H1 (cell line): ENCODE measurements around the gene HLA-F. TPM values are rescaled to one million over a fixed set of nuclear protein-coding genes. Genes with fewer than 3 reads are reported as not detected.

Experiments used
- CTCF ChIA-PET: fragments of 300-600 bp; sonication (Branson Sonifier 250); formaldehyde crosslinking; loops from one replicate; lab custom pipeline; 2021; ENCODE audit not compliant: partially characterized antibody; lab: Charles Lee
- POLR2A ChIA-PET: fragments of 300-600 bp; sonication (Branson Sonifier 250); formaldehyde crosslinking; loops from one replicate; lab custom pipeline; 2021; ENCODE audit warnings: inconsistent platforms; ENCODE audit not compliant: partially characterized antibody; lab: Charles Lee
- DNase-seq, 2 experiments: peaks; one replicate each; pipeline versions ENCODE4 v3.0.0 to v3.0.0-alpha.2; 2010 to 2022; ENCODE audit warnings: low spot score in 2 of 2, low read depth in 1 of 2, mixed read lengths in 1 of 2
- FAIRE-seq: peaks from 2 replicates; lab custom pipeline; 2011; peaks lifted over from hg19 to GRCh38; lab: Jason Lieb, UNC
- H2AFZ ChIP-seq: 2 replicates; pipeline ENCODE4 v1.8.1; 2012; ENCODE audit warnings: low read length, inconsistent platforms
- H2AK5ac ChIP-seq: 2 replicates; pipeline ENCODE4 v1.6.1; 2013; ENCODE audit warnings: low read depth, low read length
- H2BK120ac ChIP-seq: replicated peaks from 2 replicates; pipeline ENCODE3; 2013; ENCODE audit warnings: low read depth, low read length, inconsistent platforms
- H2BK12ac ChIP-seq: 2 replicates; pipeline ENCODE4 v1.6.1; 2013; ENCODE audit warnings: low read depth, low read length
- H2BK15ac ChIP-seq: 2 replicates; pipeline ENCODE4 v1.6.1; 2013; ENCODE audit warnings: low read length
- H2BK20ac ChIP-seq: 2 replicates; pipeline ENCODE4 v1.6.1; 2013; ENCODE audit warnings: low read length
- H2BK5ac ChIP-seq: 2 replicates; pipeline ENCODE4 v1.6.1; 2013; ENCODE audit warnings: low read depth, low read length
- H3K14ac ChIP-seq: 2 replicates; pipeline ENCODE4 v1.6.1; 2013; ENCODE audit warnings: inconsistent platforms; ENCODE audit not compliant: insufficient read length
- H3K18ac ChIP-seq: 2 replicates; pipeline ENCODE4 v1.6.1; 2013; ENCODE audit warnings: low read length; ENCODE audit errors: extremely low read depth
- H3K23ac ChIP-seq: 2 replicates; pipeline ENCODE4 v1.6.1; 2013; ENCODE audit warnings: inconsistent platforms; ENCODE audit not compliant: insufficient read length
- H3K23me2 ChIP-seq: 2 replicates; pipeline ENCODE4 v1.6.1; 2013; ENCODE audit warnings: low read depth, low read length
- H3K27ac ChIP-seq: 2 replicates; pipeline ENCODE4 v1.6.1; 2011; ENCODE audit warnings: low read depth, low read length, inconsistent platforms
- H3K27me3 ChIP-seq, 4 experiments: replicated peaks in 1 of 4; 1 replicate in 1 of 4; 2 replicates in 3 of 4; pipeline versions ENCODE4 v1.6.1 to v1.8.1; 2011 to 2013; ENCODE audit warnings: low read length in 3 of 4, mild to moderate bottlenecking in 3 of 4, inconsistent platforms in 2 of 4, mixed read lengths in 2 of 4, moderate library complexity in 1 of 4; ENCODE audit not compliant: control insufficient read depth in 3 of 4, insufficient read depth in 3 of 4; ENCODE audit errors: extremely low read depth in 1 of 4
- H3K36me3 ChIP-seq, 4 experiments: 2 replicates each; pipeline versions ENCODE4 v1.6.1 to v1.8.1; 2011 to 2013; ENCODE audit warnings: mild to moderate bottlenecking in 4 of 4, low read length in 3 of 4, moderate library complexity in 2 of 4, control low read depth in 1 of 4, inconsistent platforms in 1 of 4; ENCODE audit not compliant: insufficient read depth in 4 of 4, control insufficient read depth in 2 of 4
- H3K4ac ChIP-seq: replicated peaks from 2 replicates; pipeline ENCODE3; 2013; ENCODE audit warnings: low read length, low read depth, mixed read lengths, inconsistent platforms; ENCODE audit not compliant: insufficient read length
- H3K4me1 ChIP-seq, 4 experiments: replicated peaks in 1 of 4; 1 replicate in 1 of 4; 2 replicates in 3 of 4; pipeline versions ENCODE4 v1.6.1 to v1.8.1; 2011 to 2013; ENCODE audit warnings: low read length in 3 of 4, inconsistent platforms in 2 of 4, mixed read lengths in 1 of 4; ENCODE audit not compliant: insufficient read depth in 4 of 4, control insufficient read depth in 3 of 4
- H3K4me2 ChIP-seq, 2 experiments: 2 replicates each; pipeline versions ENCODE4 v1.6.1 to v1.8.1; 2011 to 2013; ENCODE audit warnings: low read depth in 2 of 2, low read length in 2 of 2, control low read depth in 1 of 2, inconsistent platforms in 1 of 2, mild to moderate bottlenecking in 1 of 2; ENCODE audit not compliant: insufficient read depth in 1 of 2
- H3K4me3 ChIP-seq, 4 experiments: fragments of 200-600, 300-600 bp in 1 of 4; sonication (generic), shearing (Covaris generic), sonication (Bioruptor Twin) in 1 of 4; 2 replicates each; pipeline versions ENCODE4 v1.5.1 to v1.8.1; 2011 to 2016; ENCODE audit warnings: low read length in 4 of 4, low read depth in 3 of 4, control low read depth in 2 of 4, inconsistent platforms in 2 of 4, mild to moderate bottlenecking in 2 of 4, mixed read lengths in 1 of 4, moderate library complexity in 1 of 4; ENCODE audit not compliant: insufficient read depth in 2 of 4; ENCODE audit errors: extremely low read depth in 1 of 4
- H3K56ac ChIP-seq: replicated peaks from 2 replicates; pipeline ENCODE3; 2013; ENCODE audit warnings: low read depth, mild to moderate bottlenecking, mixed read lengths, low read length, inconsistent platforms; ENCODE audit not compliant: insufficient read length
- H3K79me1 ChIP-seq: 2 replicates; pipeline ENCODE4 v1.6.1; 2013; ENCODE audit warnings: low read depth, low read length, control low read depth
- H3K79me2 ChIP-seq, 2 experiments: 2 replicates each; pipeline versions ENCODE4 v1.6.1 to v1.8.1; 2012 to 2013; ENCODE audit warnings: low read length in 2 of 2, mild to moderate bottlenecking in 2 of 2, inconsistent platforms in 1 of 2; ENCODE audit not compliant: insufficient read depth in 2 of 2, control insufficient read depth in 1 of 2
- H3K9ac ChIP-seq, 4 experiments: replicated peaks in 1 of 4; 1 replicate in 1 of 4; 2 replicates in 3 of 4; pipeline versions ENCODE4 v1.6.1 to v1.8.1; 2011 to 2013; ENCODE audit warnings: low read depth in 3 of 4, low read length in 3 of 4, control low read depth in 2 of 4, mild to moderate bottlenecking in 2 of 4, moderate library complexity in 2 of 4, inconsistent platforms in 1 of 4; ENCODE audit errors: extremely low read depth in 1 of 4
- H3K9me3 ChIP-seq, 2 experiments: 2 replicates each; pipeline versions ENCODE4 v1.6.1 to v1.8.1; 2012 to 2013; ENCODE audit warnings: mild to moderate bottlenecking in 2 of 2, moderate library complexity in 2 of 2, control low read depth in 1 of 2, inconsistent platforms in 1 of 2, low read depth in 1 of 2, low read length in 1 of 2, mixed read lengths in 1 of 2; ENCODE audit not compliant: insufficient read depth in 2 of 2
- H4K20me1 ChIP-seq, 2 experiments: replicated peaks in 1 of 2; 2 replicates each; pipeline versions ENCODE3 to v1.8.1; 2011 to 2013; ENCODE audit warnings: inconsistent platforms in 2 of 2, low read length in 2 of 2, mild to moderate bottlenecking in 1 of 2; ENCODE audit not compliant: insufficient read depth in 2 of 2, control insufficient read depth in 1 of 2
- H4K5ac ChIP-seq: 2 replicates; pipeline ENCODE4 v1.6.1; 2013; ENCODE audit warnings: low read length, low read depth, mixed read lengths, inconsistent platforms; ENCODE audit not compliant: insufficient read length
- H4K8ac ChIP-seq: 2 replicates; pipeline ENCODE4 v1.8.0; 2013; ENCODE audit warnings: mild to moderate bottlenecking, moderate library complexity, low read length, inconsistent platforms; ENCODE audit not compliant: insufficient read depth; ENCODE audit errors: extremely low read depth
- H4K91ac ChIP-seq: replicated peaks from 2 replicates; pipeline ENCODE3; 2013; ENCODE audit warnings: low read length, mixed read lengths, inconsistent platforms; ENCODE audit not compliant: insufficient read length
- WGBS, 2 experiments: shearing (Covaris generic) in 1 of 2; methylation state at CpG; one replicate each; pipeline versions ENCODE4 v1.1.6 to v1.1.7; 2013 to 2015; ENCODE audit warnings: low lambda C conversion rate in 2 of 2, mixed read lengths in 2 of 2, inconsistent platforms in 1 of 2, low coverage in 1 of 2, missing lambda C conversion rate in 1 of 2; ENCODE audit not compliant: insufficient replicate concordance in 2 of 2, insufficient coverage in 1 of 2, insufficient read length in 1 of 2; ENCODE audit errors: extremely low coverage in 1 of 2, missing lambda C conversion rate in 1 of 2; 5-methylcytosine and 5-hydroxymethylcytosine counted together
- polyA plus RNA-seq, 7 experiments: library from polyadenylated mRNA; depleted of rRNA in 3 of 7; stranded (reverse) in 5 of 7; unstranded in 2 of 7; fragments of >200 nt in 5 of 7; fragments of 200-250 nt in 2 of 7; gene quantifications; 1 replicate in 5 of 7; 2 replicates in 1 of 7; 4 replicates in 1 of 7; pipeline versions ENCODE4 v1.2.1 to v1.2.3, GENCODE V29; 2011 to 2013; ENCODE audit warnings: missing spikeins in 2 of 7, mixed read lengths in 2 of 7
- total RNA-seq: library from RNA; stranded (reverse); fragmentation: NEBNext Ultra II Directional; extraction: Animal tissue kit (Norgen Biotek cat#: 25700); gene quantifications from 2 replicates; pipeline ENCODE4 v1.2.1, GENCODE V29; 2021

HLA-F gene
- total and polyA plus RNA-seq, 2 of the 8 experiments (the other 6 are each of a cell fraction or from before 2014, with no cell fraction given) = 9.6 to 11.7 TPM

GRCh38 chr6:29680904-29681303 lies 42.3 kb upstream of the HLA-F start, which contains the start of gene ZFP57:
Gene ZFP57 (minus strand): TSS chr6:29681152. CDS start chr6:29677003, 4,149 bp downstream.
- Histone ChIP-seq H3K4me3 (no peak within 1 kb of the TSS), H3K23ac (no peak within 1 kb of the TSS), H3K18ac (0 out of 2 replicates have a peak within 1 kb of the TSS, but pooled peaks have one; percentile 76), H3K27ac (no peak within 1 kb of the TSS), H3K36me3 (no peaks in the 10 kb centered on the region), H3K4me1 (peaks cover 0 to 8% (median 1%) of the 10 kb centered on the region in 4 experiments; a peak in 4 of 7 replicates), H4K91ac (peak within 1 kb of the TSS; percentile 44), H2BK15ac (no peak within 1 kb of the TSS; the same call in 1 of the 2 replicates), H4K20me1 (no peaks in the 10 kb centered on the region), H3K14ac (no peak within 1 kb of the TSS), H3K23me2 (no peaks in the 10 kb centered on the region), H3K4ac (no peak within 1 kb of the TSS), H2AK5ac (peak within 1 kb of the TSS; percentile 86; the same call in 1 of the 2 replicates), H2BK12ac (peak within 1 kb of the TSS; percentile 81; the same call in 1 of the 2 replicates), H4K8ac (peak within 1 kb of the TSS; percentile 83), H2BK120ac (no peak within 1 kb of the TSS), H4K5ac (no peak within 1 kb of the TSS), H2BK20ac (peak within 1 kb of the TSS; percentile 80; the same call in 1 of the 2 replicates), H3K4me2 (no peak within 1 kb of the TSS), H3K56ac (peak within 1 kb of the TSS; percentile 3), H3K79me2 (no peaks in the 10 kb centered on the region), H2AFZ (peak within 1 kb of the TSS; percentile 52; the same call in 1 of the 2 replicates), H3K79me1 (no peaks in the 10 kb centered on the region), H3K9ac (no peak within 1 kb of the TSS), H3K9me3 (peaks cover 0 to 6% of the 10 kb centered on the region in 2 experiments; a peak in 2 of 4 replicates), H2BK5ac (peak within 1 kb of the TSS; percentile 80), H3K27me3 (no peaks in the 10 kb centered on the region)
- ChIA-PET POLR2A (no interaction called here), CTCF (interaction anchor here (12.7 kb wide), 1 partner anchor 25 kb away, joined by 502 read pairs; the partner anchor contains the start of gene MOG)
- no peak for FAIRE-seq
- WGBS, 2 experiments = 96% methylated on average over 16 of the region's 31 CpGs; no CpG with 5 or more reads in 1 of the 2 experiments
- DNase-seq = no peak
